ENCODE measurements around the gene CPED1. TPM values are rescaled to one million over a fixed set of nuclear protein-coding genes. Genes with fewer than 3 reads are reported as not detected.

The CPED1 gene
- total RNA-seq, 4 donors from 2014 or later = 7.4 to 19.6 (median 11.4) TPM

DNA sequence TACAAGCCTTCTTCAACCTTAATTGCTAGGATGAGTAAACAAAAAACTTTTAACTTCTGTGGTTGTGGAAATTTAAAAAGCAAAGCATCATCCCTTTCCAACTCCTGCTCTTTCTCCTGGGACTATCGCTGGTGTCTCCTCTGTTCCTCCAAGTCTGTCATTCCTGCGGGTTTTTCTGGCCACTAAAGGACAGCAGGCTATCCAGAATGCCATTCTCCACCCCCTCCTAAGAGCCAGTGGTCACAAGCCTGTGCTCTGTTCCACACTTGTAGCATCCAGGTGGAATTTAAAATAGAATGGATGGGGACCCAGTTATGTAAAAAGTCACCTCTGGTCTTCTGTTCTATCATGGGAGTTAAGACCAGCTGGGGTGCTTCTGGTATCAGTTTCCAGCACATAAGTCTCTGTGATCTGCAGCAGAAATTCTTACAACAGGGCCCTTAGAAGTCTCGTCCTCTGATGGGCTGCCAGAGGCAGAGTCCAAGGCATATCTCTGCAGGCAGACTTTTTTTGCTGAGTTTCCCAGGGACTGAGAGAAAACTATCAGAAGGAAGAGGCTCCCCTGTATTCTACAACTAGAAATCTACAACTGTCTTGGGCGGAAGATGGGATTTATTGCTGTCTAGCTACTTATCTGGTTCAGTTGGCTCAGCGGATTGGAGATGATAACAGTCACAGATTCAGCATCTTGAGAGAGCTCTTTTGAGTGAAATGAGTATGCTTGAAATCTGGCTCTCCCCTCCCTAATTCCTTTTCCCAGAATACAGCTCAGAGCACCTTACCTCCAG is 335.2 kb downstream of the CPED1 start:
- no peak overlapping the region for H3K4me3 ChIP-seq (replicated peaks in 1 of 3)
- WGBS, 2 donors = 48 to 59% methylated on average over 5 of the region's 5 CpGs
- no peak for DNase-seq
- H3K27ac ChIP-seq = no peak overlapping the region
- no peaks in the 10 kb centered on the region for H3K36me3 ChIP-seq
- TF ChIP-seq, protein P1, sequence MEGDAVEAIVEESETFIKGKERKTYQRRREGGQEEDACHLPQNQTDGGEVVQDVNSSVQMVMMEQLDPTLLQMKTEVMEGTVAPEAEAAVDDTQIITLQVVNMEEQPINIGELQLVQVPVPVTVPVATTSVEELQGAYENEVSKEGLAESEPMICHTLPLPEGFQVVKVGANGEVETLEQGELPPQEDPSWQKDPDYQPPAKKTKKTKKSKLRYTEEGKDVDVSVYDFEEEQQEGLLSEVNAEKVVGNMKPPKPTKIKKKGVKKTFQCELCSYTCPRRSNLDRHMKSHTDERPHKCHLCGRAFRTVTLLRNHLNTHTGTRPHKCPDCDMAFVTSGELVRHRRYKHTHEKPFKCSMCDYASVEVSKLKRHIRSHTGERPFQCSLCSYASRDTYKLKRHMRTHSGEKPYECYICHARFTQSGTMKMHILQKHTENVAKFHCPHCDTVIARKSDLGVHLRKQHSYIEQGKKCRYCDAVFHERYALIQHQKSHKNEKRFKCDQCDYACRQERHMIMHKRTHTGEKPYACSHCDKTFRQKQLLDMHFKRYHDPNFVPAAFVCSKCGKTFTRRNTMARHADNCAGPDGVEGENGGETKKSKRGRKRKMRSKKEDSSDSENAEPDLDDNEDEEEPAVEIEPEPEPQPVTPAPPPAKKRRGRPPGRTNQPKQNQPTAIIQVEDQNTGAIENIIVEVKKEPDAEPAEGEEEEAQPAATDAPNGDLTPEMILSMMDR (IDR thresholded peaks at IDR 0.05) = no peak
- no peak for TF ChIP-seq POLR2A (IDR thresholded peaks at IDR 0.05)
- no peaks in the 10 kb centered on the region for H3K9me3 ChIP-seq
- intact Hi-C loops (cut with DNase I) = no loop called here
- H3K27me3 ChIP-seq = peaks cover 4% of the 10 kb centered on the region
- H3K4me1 ChIP-seq = no peaks in the 10 kb centered on the region

DNA sequence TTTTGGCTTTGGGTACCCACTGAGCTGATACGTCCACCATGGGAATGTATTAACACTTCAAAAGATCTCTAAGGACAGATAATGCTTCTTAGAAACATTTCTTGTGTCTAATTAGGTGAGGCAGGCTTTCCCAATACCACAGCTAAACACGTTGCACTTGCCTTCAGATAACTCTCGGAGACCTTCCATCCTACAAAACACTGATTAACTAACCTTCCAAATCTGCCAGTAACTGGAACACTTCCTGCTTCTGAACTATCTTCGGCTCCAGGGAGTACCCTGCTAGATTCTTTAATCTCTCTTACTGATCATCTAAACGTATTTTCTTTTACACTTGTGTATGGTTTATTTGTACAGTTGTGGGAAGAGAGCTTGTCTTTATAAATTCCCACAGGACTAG is 339.2 kb downstream of the CPED1 start:
- Histone ChIP-seq H3K27me3 (peaks cover 29% of the 10 kb centered on the region), H3K27ac (no peak overlapping the region), H3K4me1 (peaks cover 15 to 16% of the 10 kb centered on the region in 2 donors), H3K4me3 (replicated peaks in 1 of 3) (no peak overlapping the region), H3K9me3 (no peaks in the 10 kb centered on the region), H3K36me3 (no peaks in the 10 kb centered on the region)
- DNase-seq = no peak
- 87 to 94% methylated on average over 5 of the region's 5 CpGs for WGBS, 2 donors
- intact Hi-C loops (cut with DNase I) = no loop called here
- TF ChIP-seq, protein P1 (IDR thresholded peaks at IDR 0.05) = no peak
- no peak for TF ChIP-seq POLR2A (IDR thresholded peaks at IDR 0.05)

DNA sequence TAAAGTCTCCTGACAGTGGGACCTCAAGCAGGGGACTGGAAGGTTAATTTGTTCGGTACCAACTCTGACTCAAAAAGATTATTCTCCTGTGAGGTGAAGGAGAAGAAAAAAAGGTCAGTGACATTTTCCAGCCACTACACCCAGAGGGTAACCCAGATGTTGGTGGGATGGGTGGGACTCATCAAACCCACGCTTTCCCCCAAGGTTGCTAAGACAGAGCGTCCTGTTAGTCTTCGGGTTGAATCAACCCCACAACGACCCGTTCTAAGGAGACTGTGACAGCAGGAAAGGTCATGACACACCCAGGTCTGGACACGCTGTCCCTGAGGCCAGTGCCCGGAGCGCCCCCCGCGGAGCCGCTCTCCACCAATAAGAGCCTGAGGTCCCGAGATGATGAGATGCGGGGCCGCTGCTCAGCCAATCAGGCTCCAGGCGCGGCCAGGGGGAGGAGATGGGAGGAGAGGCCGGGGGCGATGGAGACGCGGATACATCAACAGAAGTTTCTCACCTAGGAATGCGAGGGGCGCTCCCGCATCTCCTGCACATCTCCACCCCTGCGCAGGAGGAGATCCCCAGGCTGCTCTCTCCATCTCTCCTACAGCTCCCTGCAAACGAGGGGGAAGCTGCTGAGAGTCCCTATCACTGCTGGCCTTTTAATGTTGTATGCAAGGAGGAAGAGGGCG is 340.1 kb downstream of the CPED1 start, which contains the start of gene WNT16:
WNT16 (plus strand) TSS at position 493 of the 683 bp plus-strand sequence. CDS start 293 bp downstream, outside the sequence.
- peaks cover 29% of the 10 kb centered on the region for H3K27me3 ChIP-seq

DNA sequence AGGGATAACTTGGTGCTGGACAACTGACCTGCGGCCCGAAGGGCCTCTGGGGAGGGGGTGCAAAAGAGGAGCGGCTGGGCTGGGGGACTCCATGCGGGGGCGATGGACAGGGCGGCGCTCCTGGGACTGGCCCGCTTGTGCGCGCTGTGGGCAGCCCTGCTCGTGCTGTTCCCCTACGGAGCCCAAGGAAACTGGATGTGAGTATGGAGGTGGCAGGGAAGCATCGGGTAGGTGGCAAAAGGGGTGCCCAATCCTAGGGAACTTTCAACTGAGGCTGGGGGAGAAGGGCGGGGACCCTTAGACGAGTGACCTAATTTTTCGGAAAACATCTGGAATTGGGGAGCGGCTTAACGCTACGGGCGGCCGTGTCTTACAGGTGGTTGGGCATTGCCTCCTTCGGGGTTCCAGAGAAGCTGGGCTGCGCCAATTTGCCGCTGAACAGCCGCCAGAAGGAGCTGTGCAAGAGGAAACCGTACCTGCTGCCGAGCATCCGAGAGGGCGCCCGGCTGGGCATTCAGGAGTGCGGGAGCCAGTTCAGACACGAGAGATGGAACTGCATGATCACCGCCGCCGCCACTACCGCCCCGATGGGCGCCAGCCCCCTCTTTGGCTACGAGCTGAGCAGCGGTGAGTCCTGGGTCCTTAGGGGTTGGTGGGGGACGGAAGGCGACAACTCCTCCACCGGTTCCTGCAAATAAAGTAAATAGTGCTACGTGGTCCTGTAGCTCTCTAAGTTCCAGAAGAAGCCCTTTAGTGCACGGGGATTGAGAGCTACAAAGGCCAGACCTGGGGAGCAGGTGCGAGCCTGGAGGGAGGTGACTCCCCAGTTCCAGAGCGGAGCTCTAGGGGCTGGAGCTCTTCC is 340.9 kb downstream of the CPED1 start:
- peak overlapping the region in 1 of 3 donors; percentile 8 for H3K4me3 ChIP-seq (replicated peaks in 1 of 3)
- intact Hi-C loops (cut with DNase I) = no loop called here
- peak; percentile 28 to 40 for DNase-seq
- TF ChIP-seq POLR2A (IDR thresholded peaks at IDR 0.05) = no peak
- no peaks in the 10 kb centered on the region for H3K9me3 ChIP-seq
- peaks cover 15 to 16% of the 10 kb centered on the region in 2 donors for H3K4me1 ChIP-seq
- 3 to 8% methylated on average over 34 to 47 of the region's 47 CpGs for WGBS, 2 donors
- H3K36me3 ChIP-seq = no peaks in the 10 kb centered on the region
- H3K27me3 ChIP-seq = peaks cover 29% of the 10 kb centered on the region
- no peak overlapping the region for H3K27ac ChIP-seq

More for the DNA sequence above, 340.1 kb downstream of the CPED1 start, which contains the start of gene WNT16:
- TF ChIP-seq, protein P1 (IDR thresholded peaks at IDR 0.05) = no peak
- no peak for TF ChIP-seq POLR2A (IDR thresholded peaks at IDR 0.05)
- no peaks in the 10 kb centered on the region for H3K36me3 ChIP-seq
- intact Hi-C loops (cut with DNase I) = no loop called here
- no peak for DNase-seq
- WGBS, 2 donors = 18 to 19% methylated on average over 23 to 26 of the region's 27 CpGs
- H3K4me3 ChIP-seq (replicated peaks in 1 of 3) = peak within 1 kb of the TSS in 1 of 3 donors; percentile 8
- H3K4me1 ChIP-seq = peaks cover 15 to 16% of the 10 kb centered on the region in 2 donors
- H3K9me3 ChIP-seq = no peaks in the 10 kb centered on the region
- H3K27ac ChIP-seq = no peak within 1 kb of the TSS
